Esophagus muscularis mucosa (tissue), 4 donors: ENCODE measurements around the gene PTMA.

ENCODE experiments used
- EP300 ChIP-seq: sonication (generic); formaldehyde crosslinking; IDR thresholded peaks from one replicate; pipeline ENCODE4 v1.6.1; 2017; ENCODE audit warnings: antibody characterized with exemption
- POLR2A ChIP-seq: fragments of 450-650 bp; IDR thresholded peaks from one replicate; pipeline ENCODE4 v1.6.1; 2017; ENCODE audit warnings: antibody characterized with exemption, moderate library complexity, mild to moderate bottlenecking, low read depth
- POLR2AphosphoS5 ChIP-seq, 2 donors: sonication (generic); formaldehyde crosslinking; IDR thresholded peaks; one replicate each; pipeline ENCODE4 v1.6.1; 2017; ENCODE audit warnings: antibody characterized with exemption in 2 of 2
- TF ChIP-seq, protein P1 (sequence below), 3 experiments: fragments of 200-600 bp in 2 of 3; fragments of 450-650 bp in 1 of 3; sonication (generic) in 2 of 3; IDR thresholded peaks; one replicate each; pipeline ENCODE4 v1.5.1; 2017 to 2019; ENCODE audit warnings: antibody characterized with exemption in 3 of 3, mild to moderate bottlenecking in 2 of 3, moderate library complexity in 1 of 3

DNA sequence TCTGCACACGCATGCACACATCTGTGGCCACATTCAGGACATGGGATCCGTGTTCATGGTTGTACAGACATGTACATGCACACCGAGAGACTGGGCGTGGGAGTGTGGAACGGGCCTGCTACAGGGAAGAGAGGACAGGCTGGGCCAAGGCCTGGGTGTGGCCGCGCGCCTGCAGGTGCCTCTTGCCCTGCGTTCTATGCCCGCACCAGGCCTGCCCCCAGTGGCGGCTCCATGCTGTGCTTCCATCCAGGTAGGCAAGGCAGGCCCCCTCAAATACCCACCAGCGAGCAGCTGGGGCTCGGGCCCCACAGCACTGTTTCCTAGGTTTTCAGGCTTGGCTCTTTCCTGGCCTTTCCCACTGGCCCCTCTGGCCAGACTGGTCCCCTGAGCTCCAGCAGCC is 15.5 kb upstream of the PTMA start:
- TF ChIP-seq POLR2A (no peak), POLR2AphosphoS5 (IDR thresholded peaks at IDR 0.05) (no peak), EP300 (no peak)
- TF ChIP-seq, protein P1, sequence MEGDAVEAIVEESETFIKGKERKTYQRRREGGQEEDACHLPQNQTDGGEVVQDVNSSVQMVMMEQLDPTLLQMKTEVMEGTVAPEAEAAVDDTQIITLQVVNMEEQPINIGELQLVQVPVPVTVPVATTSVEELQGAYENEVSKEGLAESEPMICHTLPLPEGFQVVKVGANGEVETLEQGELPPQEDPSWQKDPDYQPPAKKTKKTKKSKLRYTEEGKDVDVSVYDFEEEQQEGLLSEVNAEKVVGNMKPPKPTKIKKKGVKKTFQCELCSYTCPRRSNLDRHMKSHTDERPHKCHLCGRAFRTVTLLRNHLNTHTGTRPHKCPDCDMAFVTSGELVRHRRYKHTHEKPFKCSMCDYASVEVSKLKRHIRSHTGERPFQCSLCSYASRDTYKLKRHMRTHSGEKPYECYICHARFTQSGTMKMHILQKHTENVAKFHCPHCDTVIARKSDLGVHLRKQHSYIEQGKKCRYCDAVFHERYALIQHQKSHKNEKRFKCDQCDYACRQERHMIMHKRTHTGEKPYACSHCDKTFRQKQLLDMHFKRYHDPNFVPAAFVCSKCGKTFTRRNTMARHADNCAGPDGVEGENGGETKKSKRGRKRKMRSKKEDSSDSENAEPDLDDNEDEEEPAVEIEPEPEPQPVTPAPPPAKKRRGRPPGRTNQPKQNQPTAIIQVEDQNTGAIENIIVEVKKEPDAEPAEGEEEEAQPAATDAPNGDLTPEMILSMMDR (IDR thresholded peaks at IDR 0.05), result no peak
